Measurements from ENCODE around the gene ACTG1.

Gene ACTG1

GRCh38 chr17:81500047-81500446 is 12.6 kb downstream of the ACTG1 start:
- no peak for DNase-seq (ENCODE audit: low read depth)
- TF ChIP-seq CTCF (IDR thresholded peaks at IDR 0.05; ENCODE audit: control insufficient read depth, extremely low read depth, insufficient read depth), result no peak
- no peak overlapping the region for H3K4me3 ChIP-seq (ENCODE audit: low read depth, low read length)

- no peak for DNase-seq (ENCODE audit: low read depth)
- no peak for TF ChIP-seq CTCF (IDR thresholded peaks at IDR 0.05; ENCODE audit: control insufficient read depth, extremely low read depth, insufficient read depth)
- H3K4me3 ChIP-seq (ENCODE audit: low read depth, low read length), result no peak overlapping the region
These were observed 13.0 kb downstream of the ACTG1 start for GRCh38 chr17:81499601-81499970.

GRCh38 chr17:81498953-81499600 is 13.5 kb downstream of the ACTG1 start:
- no peak for DNase-seq (ENCODE audit: low read depth)
- TF ChIP-seq CTCF (IDR thresholded peaks at IDR 0.05; ENCODE audit: control insufficient read depth, extremely low read depth, insufficient read depth), result no peak
- no peak overlapping the region for H3K4me3 ChIP-seq (ENCODE audit: low read depth, low read length)

- TF ChIP-seq CTCF (IDR thresholded peaks at IDR 0.05; ENCODE audit: control insufficient read depth, extremely low read depth, insufficient read depth), result no peak
- H3K4me3 ChIP-seq (ENCODE audit: low read depth, low read length), result no peak overlapping the region
- DNase-seq (ENCODE audit: low read depth), result peak; percentile 70
These were observed 17.8 kb downstream of the ACTG1 start for GRCh38 chr17:81494626-81495377.

- H3K4me3 ChIP-seq (ENCODE audit: low read depth, low read length), result no peak overlapping the region
- TF ChIP-seq CTCF (IDR thresholded peaks at IDR 0.05; ENCODE audit: control insufficient read depth, extremely low read depth, insufficient read depth), result no peak
- no peak for DNase-seq (ENCODE audit: low read depth)
These were observed 19.2 kb downstream of the ACTG1 start for GRCh38 chr17:81493198-81494038.

- DNase-seq (ENCODE audit: low read depth), result no peak
- no peak for TF ChIP-seq CTCF (IDR thresholded peaks at IDR 0.05; ENCODE audit: control insufficient read depth, extremely low read depth, insufficient read depth)
- H3K4me3 ChIP-seq (ENCODE audit: low read depth, low read length), result no peak overlapping the region
These were observed 19.9 kb downstream of the ACTG1 start for GRCh38 chr17:81492706-81493105.
